Keratinocyte (primary cell): Measurements from ENCODE around the gene SDHAF4.

Experiments used
- CTCF ChIP-seq, 3 experiments: IDR thresholded peaks in 1 of 3; conservative IDR thresholded peaks in 1 of 3; optimal IDR thresholded peaks in 1 of 3; 2 replicates in 2 of 3; 3 replicates in 1 of 3; pipeline versions ENCODE3 to v1.5.1; 2011; ENCODE audit warnings: low read length in 3 of 3, mild to moderate bottlenecking in 3 of 3, moderate library complexity in 2 of 3, control low read depth in 1 of 3, inconsistent platforms in 1 of 3; ENCODE audit not compliant: insufficient read depth in 2 of 3; ENCODE audit errors: extremely low read depth in 1 of 3
- EZH2 ChIP-seq: IDR thresholded peaks from one replicate; pipeline ENCODE4 v1.6.1; 2012; ENCODE audit warnings: inconsistent platforms, mild to moderate bottlenecking, low read length, moderate library complexity

GRCh38 chr6:70592391-70593117, 25.8 kb downstream of the SDHAF4 start:
- TF ChIP-seq EZH2: no peak
- TF ChIP-seq CTCF (optimal IDR thresholded peaks at IDR 0.05 in 1 of 3, IDR thresholded peaks at IDR 0.05 in 1 of 3, conservative IDR thresholded peaks at IDR 0.05 in 1 of 3; ENCODE audit: extremely low read depth in 1 of 3, insufficient read depth in 2 of 3, low read length in 3 of 3): no peak
